ENCODE measurements around the gene ABCG4.
"Not testable (repeated sequence)": the region's sequence is repeated elsewhere in the genome, so short reads cannot be mapped to it uniquely, and the experiment has no call there.

The ABCG4 gene

GRCh38 chr11:119149018-119149785 lies at the start of gene ABCG4:
Gene ABCG4 (plus strand): TSS chr11:119149052. CDS start chr11:119149966, 914 bp downstream.
- DNase-seq (ENCODE audit: low read depth), result no peak

- no peak for DNase-seq (ENCODE audit: low read depth)
These were observed 49.1 kb upstream of the ABCG4 start for GRCh38 chr11:119099711-119100110.

DNA sequence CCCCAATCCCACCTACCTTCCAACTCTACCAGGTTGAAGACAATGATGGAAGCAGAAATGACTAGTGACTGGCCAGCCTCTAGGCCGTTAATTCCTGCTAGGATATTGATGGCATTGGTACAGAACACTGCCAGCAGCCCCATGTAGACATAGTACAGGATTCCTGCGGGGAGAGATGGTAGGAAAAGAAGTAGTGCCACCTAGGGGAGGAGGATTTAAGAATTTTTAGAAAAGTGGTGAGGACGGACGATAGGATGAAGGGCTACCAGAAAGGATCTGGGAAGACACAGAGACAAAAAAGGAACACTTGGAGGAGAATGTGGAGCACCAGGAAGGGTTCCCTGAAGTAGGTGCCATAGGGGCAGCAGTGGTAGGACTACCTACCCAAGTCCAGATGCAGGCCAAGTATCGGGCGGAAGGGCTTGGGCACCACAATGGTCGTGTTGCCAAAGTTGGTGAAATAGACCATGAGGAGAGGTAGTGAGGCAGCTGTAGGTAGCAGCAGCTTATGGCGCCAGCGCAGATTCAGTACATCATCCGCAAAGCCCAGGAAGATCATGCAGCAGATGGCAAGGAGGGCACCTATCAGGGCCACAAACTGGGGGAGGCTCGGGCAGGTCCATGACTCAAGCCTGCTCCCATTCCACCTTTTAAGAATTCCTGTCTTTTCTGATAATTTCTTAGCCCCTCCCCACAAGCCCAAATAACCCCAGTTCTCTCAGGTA lies 48.4 kb upstream of the ABCG4 start:
- DNase-seq (ENCODE audit: low read depth), result peak; percentile 26

- no peak for DNase-seq (ENCODE audit: low read depth)
These were observed 47.7 kb upstream of the ABCG4 start for GRCh38 chr11:119100994-119101758.

GRCh38 chr11:119101759-119102423 lies 47.0 kb upstream of the ABCG4 start, which contains the start of gene DPAGT1:
Gene DPAGT1 (minus strand): TSS chr11:119101853. CDS start chr11:119101655, 198 bp downstream.
- DNase-seq (ENCODE audit: low read depth), result peak; percentile 96

GRCh38 chr11:119103161-119103664 lies 45.6 kb upstream of the ABCG4 start:
- not testable (repeated sequence) for DNase-seq (ENCODE audit: low read depth)

DNA sequence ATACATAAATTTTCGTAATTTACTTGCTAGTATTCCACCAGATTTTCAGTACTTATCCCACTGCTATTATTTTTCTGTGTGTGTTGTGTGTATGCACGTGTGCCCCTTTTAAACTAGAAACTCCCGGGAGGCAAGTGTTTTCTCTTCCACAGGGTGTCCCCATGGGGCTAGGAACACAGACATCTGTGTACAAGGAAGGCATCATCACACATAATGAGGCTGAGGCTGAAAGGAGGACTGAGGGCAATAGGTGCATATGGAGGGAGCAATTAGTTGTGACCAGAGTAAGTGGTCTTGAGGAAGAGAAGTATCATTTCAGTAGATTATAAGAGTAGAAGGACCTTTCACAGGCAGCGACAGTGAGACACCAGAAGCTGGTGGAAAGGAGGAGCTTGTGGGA lies 45.1 kb upstream of the ABCG4 start:
- no peak for DNase-seq (ENCODE audit: low read depth)

GRCh38 chr11:119106564-119107537 lies 42.0 kb upstream of the ABCG4 start, which contains the start of gene C2CD2L:
Gene C2CD2L (plus strand): TSS chr11:119107344. CDS start chr11:119107742, 398 bp downstream.
- DNase-seq (ENCODE audit: low read depth), result peak; percentile 84

DNA sequence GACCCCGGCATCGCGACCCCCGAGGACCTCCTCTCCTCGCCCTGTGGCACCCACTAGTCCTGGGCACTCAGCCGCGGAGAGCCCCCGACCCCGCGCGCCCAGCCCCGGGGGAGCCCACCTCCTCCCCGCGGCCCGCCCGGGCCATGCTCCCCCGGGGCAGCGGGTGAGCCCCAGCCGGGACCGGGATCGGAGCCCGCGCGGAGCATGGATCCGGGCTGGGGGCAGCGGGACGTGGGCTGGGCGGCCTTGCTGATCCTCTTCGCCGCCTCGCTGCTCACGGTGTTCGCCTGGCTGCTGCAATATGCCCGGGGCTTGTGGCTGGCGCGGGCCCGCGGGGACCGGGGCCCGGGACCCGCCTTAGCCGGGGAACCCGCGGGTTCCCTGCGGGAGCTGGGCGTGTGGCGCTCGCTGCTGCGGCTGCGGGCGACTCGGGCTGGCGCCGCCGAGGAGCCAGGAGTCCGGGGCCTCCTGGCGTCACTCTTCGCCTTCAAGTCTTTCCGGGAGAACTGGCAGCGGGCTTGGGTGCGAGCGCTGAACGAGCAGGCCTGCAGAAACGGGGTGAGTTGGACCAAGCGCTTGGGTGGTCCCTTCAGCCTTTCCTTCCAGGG lies 41.2 kb upstream of the ABCG4 start:
- no peak for DNase-seq (ENCODE audit: low read depth)

- no peak for DNase-seq (ENCODE audit: low read depth)
These were observed 40.6 kb upstream of the ABCG4 start for GRCh38 chr11:119108146-119108856.

GRCh38 chr11:119108857-119109221 lies 40.0 kb upstream of the ABCG4 start:
- DNase-seq (ENCODE audit: low read depth), result no peak

GRCh38 chr11:119109843-119110242 lies 39.0 kb upstream of the ABCG4 start:
- DNase-seq (ENCODE audit: low read depth), result no peak

- DNase-seq (ENCODE audit: low read depth), result no peak
These were observed 38.4 kb upstream of the ABCG4 start for GRCh38 chr11:119110439-119110838.

- no peak for DNase-seq (ENCODE audit: low read depth)
These were observed 37.4 kb upstream of the ABCG4 start for GRCh38 chr11:119111361-119111925.

DNA sequence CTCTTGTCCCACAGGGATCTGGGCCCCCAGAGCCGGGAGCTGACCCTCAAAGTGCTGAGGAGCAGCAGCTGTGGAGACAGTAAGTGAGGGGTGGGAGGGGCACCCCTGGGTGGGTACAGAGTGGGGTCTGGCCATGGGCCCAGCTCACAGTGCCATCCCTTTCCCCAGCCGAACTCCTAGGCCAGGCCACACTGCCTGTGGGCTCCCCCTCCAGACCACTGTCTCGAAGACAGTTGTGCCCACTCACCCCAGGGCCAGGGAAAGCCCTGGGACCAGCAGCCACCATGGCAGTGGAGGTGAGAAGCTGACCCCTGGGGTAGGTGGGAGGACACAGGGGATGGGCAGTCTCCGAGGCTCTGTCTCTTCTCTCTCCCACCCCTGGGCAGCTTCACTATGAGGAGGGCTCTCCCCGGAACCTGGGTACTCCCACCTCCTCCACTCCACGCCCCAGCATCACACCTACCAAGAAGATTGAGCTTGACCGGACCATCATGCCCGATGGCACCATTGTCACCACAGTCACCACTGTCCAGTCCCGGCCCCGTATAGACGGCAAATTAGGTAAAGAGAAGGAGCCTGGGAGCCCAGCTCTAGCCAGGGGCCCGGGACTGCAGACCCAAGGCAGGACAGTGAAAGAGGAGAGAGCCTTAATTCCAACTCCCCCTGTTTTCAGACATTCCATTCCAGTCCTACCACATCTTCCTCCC lies 36.4 kb upstream of the ABCG4 start:
- DNase-seq (ENCODE audit: low read depth), result no peak

DNA sequence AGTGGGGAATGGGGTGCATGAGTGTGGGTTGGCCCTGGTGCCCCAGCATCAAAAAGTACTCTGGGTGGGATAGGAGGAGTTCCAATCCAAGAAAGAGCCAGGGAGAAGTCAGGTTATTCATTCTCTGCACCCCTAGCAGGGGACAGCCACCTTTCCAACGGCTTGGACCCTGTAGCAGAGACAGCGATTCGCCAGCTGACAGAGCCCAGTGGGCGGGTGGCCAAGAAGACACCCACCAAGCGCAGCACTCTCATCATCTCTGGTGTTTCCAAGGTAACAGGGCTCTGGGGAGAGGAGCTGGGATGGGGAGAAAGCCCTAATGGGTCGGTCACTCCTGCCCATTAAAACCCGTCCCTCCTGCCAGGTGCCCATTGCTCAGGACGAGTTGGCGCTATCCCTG lies 35.1 kb upstream of the ABCG4 start:
- DNase-seq (ENCODE audit: low read depth), result no peak

GRCh38 chr11:119114351-119114750 lies 34.5 kb upstream of the ABCG4 start:
- DNase-seq (ENCODE audit: low read depth), result no peak

- DNase-seq (ENCODE audit: low read depth), result no peak
These were observed 33.2 kb upstream of the ABCG4 start for GRCh38 chr11:119115484-119116234.

All from stromal cell of bone marrow (primary cell).